Hindlimb muscle (tissue), 1 donor: Measurements from ENCODE around the gene RPL12. TPM values are rescaled to one million over a fixed set of nuclear protein-coding genes. Genes with fewer than 3 reads are reported as not detected.

Source experiments
- DNase-seq: peaks from one replicate; pipeline ENCODE4 v3.0.0-alpha.2; 2013
- polyA plus RNA-seq: library from polyadenylated mRNA; unstranded; fragments of 120-200 nt; gene quantifications from one replicate; pipeline ENCODE4 v1.2.1, GENCODE V29; 2013; ENCODE audit not compliant: insufficient read length

The RPL12 gene
- 2,053 TPM for polyA plus RNA-seq

- peak; percentile 95 for DNase-seq
Observed at GRCh38 chr9:127450830-127451607, at the start of gene RPL12, which contains the start of gene LRSAM1. TSS of gene RPL12 (minus strand) at chr9:127451406. CDS start at chr9:127451317, 89 bp downstream. TSS of gene LRSAM1 (plus strand) at chr9:127451510. CDS start at chr9:127454528, 3,018 bp downstream.

- DNase-seq = no peak
Observed at GRCh38 chr9:127500862-127501261, 49.7 kb upstream of the RPL12 start.

GRCh38 chr9:127500399-127500798 lies 49.2 kb upstream of the RPL12 start:
- no peak for DNase-seq

GRCh38 chr9:127498298-127498697 lies 47.1 kb upstream of the RPL12 start:
- no peak for DNase-seq

GRCh38 chr9:127497656-127498290 lies 46.6 kb upstream of the RPL12 start:
- DNase-seq = no peak

- no peak for DNase-seq
Observed at GRCh38 chr9:127496974-127497373, 45.8 kb upstream of the RPL12 start.

- DNase-seq = no peak
Observed at GRCh38 chr9:127495884-127496555, 44.8 kb upstream of the RPL12 start.

- no peak for DNase-seq
Observed at GRCh38 chr9:127494304-127494702, 43.1 kb upstream of the RPL12 start.

- no peak for DNase-seq
Observed at GRCh38 chr9:127493592-127494303, 42.5 kb upstream of the RPL12 start.

GRCh38 chr9:127492616-127493015 lies 41.4 kb upstream of the RPL12 start:
- DNase-seq = no peak

GRCh38 chr9:127491516-127491915 lies 40.3 kb upstream of the RPL12 start:
- no peak for DNase-seq

GRCh38 chr9:127490535-127491230 lies 39.5 kb upstream of the RPL12 start:
- no peak for DNase-seq

GRCh38 chr9:127489471-127490115 lies 38.4 kb upstream of the RPL12 start:
- DNase-seq = no peak

GRCh38 chr9:127488946-127489345 lies 37.7 kb upstream of the RPL12 start:
- DNase-seq = no peak

GRCh38 chr9:127485995-127486394 lies 34.8 kb upstream of the RPL12 start:
- no peak for DNase-seq

GRCh38 chr9:127482662-127483061 lies 31.5 kb upstream of the RPL12 start:
- no peak for DNase-seq

GRCh38 chr9:127479507-127480081 lies 28.4 kb upstream of the RPL12 start:
- no peak for DNase-seq

- no peak for DNase-seq
Observed at GRCh38 chr9:127474592-127474991, 23.4 kb upstream of the RPL12 start.

GRCh38 chr9:127473932-127474331 lies 22.7 kb upstream of the RPL12 start:
- no peak for DNase-seq

GRCh38 chr9:127473501-127473900 lies 22.3 kb upstream of the RPL12 start:
- no peak for DNase-seq

- no peak for DNase-seq
Observed at GRCh38 chr9:127470662-127471061, 19.5 kb upstream of the RPL12 start.
